HEK293 (cell line): ENCODE measurements around the gene KCP.

ENCODE experiments used
- CTCF ChIA-PET: fragments of 350-600 bp; formaldehyde crosslinking; extraction: SDS; loops from one replicate; lab custom pipeline; 2021; ENCODE audit warnings: antibody characterized with exemption; lab: Yijun Ruan, JAX
- POLR2A ChIA-PET: fragments of 300-600 bp; formaldehyde crosslinking; extraction: SDS; loops from one replicate; lab custom pipeline; 2020; ENCODE audit warnings: antibody characterized with exemption, inconsistent platforms; lab: Yijun Ruan, JAX
- H3K27ac ChIP-seq: fragments of 200-500 bp; sonication (Bioruptor generic); 2 replicates; pipeline ENCODE4 v1.5.1; 2014; ENCODE audit warnings: low read depth, low read length, control low read depth, inconsistent platforms; ENCODE audit errors: extremely low read depth
- H3K36me3 ChIP-seq, 2 experiments: fragments of 200-500 bp in 1 of 2; sonication (Bioruptor generic) in 1 of 2; 1 replicate in 1 of 2; 2 replicates in 1 of 2; pipeline ENCODE4 v1.5.1; 2014 to 2017; ENCODE audit warnings: inconsistent platforms in 2 of 2, low read length in 2 of 2; ENCODE audit not compliant: control insufficient read depth in 2 of 2, insufficient read depth in 1 of 2
- H3K4me1 ChIP-seq: fragments of 200-500 bp; sonication (Bioruptor generic); 2 replicates; pipeline ENCODE4 v1.5.1; 2014; ENCODE audit warnings: mild to moderate bottlenecking, low read length, inconsistent platforms; ENCODE audit not compliant: control insufficient read depth, insufficient read depth
- H3K4me3 ChIP-seq: 2 replicates; pipeline ENCODE4 v1.5.1; 2011; ENCODE audit warnings: low read depth, mild to moderate bottlenecking, control low read depth, low read length, moderate library complexity
- H3K9me3 ChIP-seq: fragments of 200-500 bp; sonication (Bioruptor generic); 2 replicates; pipeline ENCODE4 v1.5.1; 2014; ENCODE audit warnings: low read depth, low read length, inconsistent platforms; ENCODE audit not compliant: control insufficient read depth, insufficient read depth
- BCL11A ChIP-seq: fragments of 450-650 bp; formaldehyde crosslinking; IDR thresholded peaks from 2 replicates; pipeline ENCODE4 v1.5.1; 2016; ENCODE audit warnings: low read depth, missing biosample characterization, missing genetic modification characterization
- HOXA7 ChIP-seq: sonication (generic); formaldehyde crosslinking; IDR thresholded peaks from 2 replicates; pipeline ENCODE4 v1.8.1; 2022; ENCODE audit warnings: missing genetic modification reagents, borderline replicate concordance
- MZF1 ChIP-seq: fragments of 450-650 bp; formaldehyde crosslinking; IDR thresholded peaks from 2 replicates; pipeline ENCODE4 v1.5.1; 2017; ENCODE audit warnings: missing biosample characterization, missing genetic modification characterization, borderline replicate concordance
- OSR2 ChIP-seq: fragments of 450-650 bp; formaldehyde crosslinking; IDR thresholded peaks from 2 replicates; pipeline ENCODE4 v1.5.1; 2016; ENCODE audit warnings: missing biosample characterization, missing genetic modification characterization
- SCRT1 ChIP-seq: fragments of 450-650 bp; formaldehyde crosslinking; IDR thresholded peaks from 2 replicates; pipeline ENCODE4 v1.5.1; 2016; ENCODE audit warnings: missing biosample characterization, missing genetic modification characterization, borderline replicate concordance
- SCRT2 ChIP-seq: fragments of 450-650 bp; formaldehyde crosslinking; IDR thresholded peaks from 2 replicates; pipeline ENCODE4 v1.5.1; 2016; ENCODE audit warnings: missing biosample characterization, missing genetic modification characterization
- TCF7L2 ChIP-seq: IDR thresholded peaks from 2 replicates; pipeline ENCODE4 v1.6.1; 2011; ENCODE audit warnings: low read depth, mild to moderate bottlenecking, inconsistent platforms, low read length, moderate library complexity, borderline replicate concordance
- ZIC2 ChIP-seq: fragments of 450-650 bp; formaldehyde crosslinking; IDR thresholded peaks from 2 replicates; pipeline ENCODE4 v1.5.1; 2016; ENCODE audit warnings: missing biosample characterization, missing genetic modification characterization
- ZNF16 ChIP-seq: fragments of 450-650 bp; formaldehyde crosslinking; IDR thresholded peaks from 2 replicates; pipeline ENCODE4 v1.5.1; 2016; ENCODE audit warnings: low read depth, missing biosample characterization, missing genetic modification characterization
- ZNF248 ChIP-seq: fragments of 450-650 bp; formaldehyde crosslinking; IDR thresholded peaks from 2 replicates; pipeline ENCODE4 v1.5.1; 2017; ENCODE audit warnings: missing biosample characterization, missing genetic modification characterization
- ZNF274 ChIP-seq, 2 experiments: fragments of 200-500 bp in 1 of 2; fragments of 450-650 bp in 1 of 2; sonication (Bioruptor generic) in 1 of 2; formaldehyde crosslinking in 1 of 2; IDR thresholded peaks; 2 replicates each; pipeline versions ENCODE4 v1.5.1 to v1.6.1; 2014 to 2016; ENCODE audit warnings: borderline replicate concordance in 1 of 2, inconsistent platforms in 1 of 2, low read length in 1 of 2, missing biosample characterization in 1 of 2, missing genetic modification characterization in 1 of 2
- ZNF341 ChIP-seq: fragments of 450-650 bp; formaldehyde crosslinking; IDR thresholded peaks from 2 replicates; pipeline ENCODE4; 2016; ENCODE audit warnings: low read depth, missing biosample characterization, missing genetic modification characterization
- ZNF354C ChIP-seq: fragments of 450-650 bp; formaldehyde crosslinking; IDR thresholded peaks from 2 replicates; pipeline ENCODE4 v1.5.1; 2016; ENCODE audit warnings: missing biosample characterization, missing genetic modification characterization, low read depth, borderline replicate concordance
- ZNF366 ChIP-seq: fragments of 450-650 bp; formaldehyde crosslinking; conservative IDR thresholded peaks from 2 replicates; pipeline ENCODE4 v1.5.1; 2016; ENCODE audit warnings: missing biosample characterization, missing genetic modification characterization
- ZNF37A ChIP-seq: fragments of 450-650 bp; IDR thresholded peaks from 2 replicates; pipeline ENCODE4 v1.5.1; 2018; ENCODE audit warnings: missing biosample characterization, missing genetic modification characterization
- ZNF416 ChIP-seq: fragments of 450-650 bp; formaldehyde crosslinking; IDR thresholded peaks from 2 replicates; pipeline ENCODE4 v1.5.1; 2016; ENCODE audit warnings: missing biosample characterization, missing genetic modification characterization
- ZNF548 ChIP-seq: fragments of 450-650 bp; formaldehyde crosslinking; IDR thresholded peaks from 2 replicates; pipeline ENCODE4 v1.5.1; 2016; ENCODE audit warnings: missing biosample characterization, missing genetic modification characterization
- ZNF549 ChIP-seq: fragments of 450-650 bp; IDR thresholded peaks from 2 replicates; pipeline ENCODE4 v1.5.1; 2018; ENCODE audit warnings: missing biosample characterization, missing genetic modification characterization, mild to moderate bottlenecking, inconsistent platforms, moderate library complexity
- ZNF600 ChIP-seq: fragments of 450-650 bp; formaldehyde crosslinking; IDR thresholded peaks from 2 replicates; pipeline ENCODE4 v1.5.1; 2016; ENCODE audit warnings: missing biosample characterization, missing genetic modification characterization
- ZNF785 ChIP-seq: fragments of 450-650 bp; formaldehyde crosslinking; IDR thresholded peaks from 2 replicates; pipeline ENCODE4 v1.5.1; 2016; ENCODE audit warnings: missing biosample characterization, missing genetic modification characterization
- ZNF830 ChIP-seq: fragments of 450-650 bp; IDR thresholded peaks from 2 replicates; pipeline ENCODE4 v1.5.0; 2018; ENCODE audit warnings: missing biosample characterization, missing genetic modification characterization, low read depth, mild to moderate bottlenecking, moderate library complexity
- ZSCAN4 ChIP-seq: fragments of 450-650 bp; formaldehyde crosslinking; IDR thresholded peaks from 2 replicates; pipeline ENCODE4 v1.5.1; 2017; ENCODE audit warnings: missing biosample characterization, missing genetic modification characterization
- TF ChIP-seq, protein P1 (sequence below): fragments of 450-650 bp; formaldehyde crosslinking; IDR thresholded peaks from 2 replicates; pipeline ENCODE4 v1.5.1; 2016; ENCODE audit warnings: missing biosample characterization, missing genetic modification characterization
- TF ChIP-seq, protein P2 (sequence below): fragments of 450-650 bp; formaldehyde crosslinking; IDR thresholded peaks from 2 replicates; pipeline ENCODE4 v1.5.1; 2016; ENCODE audit warnings: missing biosample characterization, missing genetic modification characterization

Gene KCP

DNA sequence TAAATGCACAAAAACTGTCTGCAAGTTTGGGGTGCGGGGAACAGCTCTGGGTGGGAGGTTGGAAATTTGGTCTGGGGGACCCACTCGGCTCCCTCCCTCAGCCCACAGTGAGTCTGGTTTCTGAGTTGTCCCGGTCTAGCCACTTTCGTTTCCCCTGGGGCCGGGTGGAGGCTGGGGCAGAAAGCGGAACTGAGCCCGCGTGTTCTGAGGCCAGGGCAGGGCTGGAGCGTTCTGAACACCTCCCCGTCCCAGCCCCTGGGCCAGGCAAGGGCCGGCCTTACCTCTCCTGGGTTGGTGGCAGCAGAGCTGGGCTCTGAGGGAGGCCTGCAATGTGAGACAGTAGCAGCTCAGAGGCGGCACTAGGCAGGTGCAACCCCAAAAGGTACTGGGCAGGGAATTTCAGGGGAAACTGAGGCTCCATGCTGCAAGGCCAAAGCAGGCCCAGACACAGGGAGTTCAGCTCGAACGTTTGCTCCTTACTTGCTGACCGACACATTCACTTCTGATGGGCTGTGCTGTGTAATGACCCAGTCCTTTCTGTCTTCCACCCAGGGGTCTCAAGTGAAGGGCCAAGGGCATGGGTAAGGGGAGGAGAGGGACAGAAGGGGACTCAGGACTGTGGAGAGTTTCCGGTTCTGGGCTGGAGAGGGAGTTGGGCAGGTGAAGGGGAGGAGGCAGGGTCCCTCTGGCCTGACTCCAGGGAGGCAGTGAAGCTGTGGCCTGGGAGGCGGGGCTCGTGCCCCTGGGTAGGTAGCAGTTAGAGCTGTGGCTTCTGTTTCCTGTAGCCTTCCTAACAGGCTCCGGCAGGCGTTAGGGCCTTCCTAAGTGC is 30.2 kb upstream of the KCP start:
- Histone ChIP-seq H3K27ac (no peak overlapping the region), H3K4me1 (no peaks in the 10 kb centered on the region), H3K4me3 (no peak overlapping the region), H3K9me3 (no peaks in the 10 kb centered on the region), H3K36me3 (no peaks in the 10 kb centered on the region; a peak in 1 of 3 replicates)
- ChIA-PET CTCF (interaction anchor here (0.7 to 1.1 kb wide), 2 partner anchors 57 to 151 kb away, joined by 6 to 8 read pairs; no protein-coding TSS in a partner anchor), POLR2A (interaction anchor here (0.6 kb wide), 1 partner anchor 10 kb away, joined by 3 read pairs; no protein-coding TSS in a partner anchor)
- TF ChIP-seq ZNF549 (tag by site-specific recombination) (no peak), ZNF341 (peak; percentile 41; the same call in 1 of the 2 replicates), BCL11A (tag by site-specific recombination) (no peak), SCRT1 (tag by site-specific recombination) (no peak), OSR2 (peak; percentile 84), ZNF366 (tag by site-specific recombination) (no peak)

DNA sequence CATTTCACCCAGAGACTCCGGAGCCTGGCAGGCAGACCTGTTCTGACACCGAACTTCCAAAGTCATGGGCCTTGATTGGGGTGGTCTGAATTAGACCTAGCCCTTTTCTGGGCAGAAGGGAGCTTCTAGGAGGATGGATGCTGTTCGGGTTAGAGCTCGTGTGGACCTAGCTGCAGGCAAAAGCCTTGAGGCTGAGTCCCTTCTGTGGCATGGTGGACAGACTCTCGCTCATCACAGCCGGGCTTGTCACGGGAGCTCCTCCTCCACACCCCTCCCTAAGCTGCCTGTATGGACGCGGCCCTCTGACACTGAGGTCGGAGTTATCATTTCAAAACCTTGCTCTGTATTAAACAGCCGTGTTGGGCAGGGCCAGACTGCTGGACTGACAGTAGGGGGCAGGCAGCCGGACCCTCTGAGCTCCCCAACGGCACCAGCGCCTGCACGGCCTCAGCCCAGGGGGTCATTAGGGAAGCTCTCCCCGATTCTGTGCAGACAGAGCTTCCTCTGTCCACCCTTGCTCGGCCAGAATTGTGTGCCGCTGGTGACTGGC is 29.4 kb upstream of the KCP start:
- H3K9me3 ChIP-seq: no peaks in the 10 kb centered on the region
- POLR2A ChIA-PET: no interaction called here
- TF ChIP-seq HOXA7 (no peak), ZNF549 (tag by site-specific recombination) (no peak), ZSCAN4 (tag by site-specific recombination) (no peak), ZNF785 (no peak), ZNF600 (tag by site-specific recombination) (no peak), ZIC2 (tag by site-specific recombination) (no peak), TCF7L2 (no peak), ZNF16 (no peak), ZNF37A (tag by site-specific recombination) (no peak), ZNF354C (no peak), ZNF416 (tag by site-specific recombination) (no peak), SCRT2 (tag by site-specific recombination) (no peak), MZF1 (tag by site-specific recombination) (no peak), ZNF830 (tag by site-specific recombination) (no peak), ZNF274 (IDR thresholded peaks at IDR 0.05; ENCODE audit: low read length) (no peak), ZNF274 (tag by site-specific recombination; IDR thresholded peaks at IDR 0.05; ENCODE audit: borderline replicate concordance) (no peak), ZNF548 (tag by site-specific recombination) (no peak), ZNF248 (tag by site-specific recombination) (no peak)
- TF ChIP-seq, protein P1, sequence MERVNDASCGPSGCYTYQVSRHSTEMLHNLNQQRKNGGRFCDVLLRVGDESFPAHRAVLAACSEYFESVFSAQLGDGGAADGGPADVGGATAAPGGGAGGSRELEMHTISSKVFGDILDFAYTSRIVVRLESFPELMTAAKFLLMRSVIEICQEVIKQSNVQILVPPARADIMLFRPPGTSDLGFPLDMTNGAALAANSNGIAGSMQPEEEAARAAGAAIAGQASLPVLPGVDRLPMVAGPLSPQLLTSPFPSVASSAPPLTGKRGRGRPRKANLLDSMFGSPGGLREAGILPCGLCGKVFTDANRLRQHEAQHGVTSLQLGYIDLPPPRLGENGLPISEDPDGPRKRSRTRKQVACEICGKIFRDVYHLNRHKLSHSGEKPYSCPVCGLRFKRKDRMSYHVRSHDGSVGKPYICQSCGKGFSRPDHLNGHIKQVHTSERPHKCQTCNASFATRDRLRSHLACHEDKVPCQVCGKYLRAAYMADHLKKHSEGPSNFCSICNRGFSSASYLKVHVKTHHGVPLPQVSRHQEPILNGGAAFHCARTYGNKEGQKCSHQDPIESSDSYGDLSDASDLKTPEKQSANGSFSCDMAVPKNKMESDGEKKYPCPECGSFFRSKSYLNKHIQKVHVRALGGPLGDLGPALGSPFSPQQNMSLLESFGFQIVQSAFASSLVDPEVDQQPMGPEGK (tag by site-specific recombination): no peak
- TF ChIP-seq, protein P2, sequence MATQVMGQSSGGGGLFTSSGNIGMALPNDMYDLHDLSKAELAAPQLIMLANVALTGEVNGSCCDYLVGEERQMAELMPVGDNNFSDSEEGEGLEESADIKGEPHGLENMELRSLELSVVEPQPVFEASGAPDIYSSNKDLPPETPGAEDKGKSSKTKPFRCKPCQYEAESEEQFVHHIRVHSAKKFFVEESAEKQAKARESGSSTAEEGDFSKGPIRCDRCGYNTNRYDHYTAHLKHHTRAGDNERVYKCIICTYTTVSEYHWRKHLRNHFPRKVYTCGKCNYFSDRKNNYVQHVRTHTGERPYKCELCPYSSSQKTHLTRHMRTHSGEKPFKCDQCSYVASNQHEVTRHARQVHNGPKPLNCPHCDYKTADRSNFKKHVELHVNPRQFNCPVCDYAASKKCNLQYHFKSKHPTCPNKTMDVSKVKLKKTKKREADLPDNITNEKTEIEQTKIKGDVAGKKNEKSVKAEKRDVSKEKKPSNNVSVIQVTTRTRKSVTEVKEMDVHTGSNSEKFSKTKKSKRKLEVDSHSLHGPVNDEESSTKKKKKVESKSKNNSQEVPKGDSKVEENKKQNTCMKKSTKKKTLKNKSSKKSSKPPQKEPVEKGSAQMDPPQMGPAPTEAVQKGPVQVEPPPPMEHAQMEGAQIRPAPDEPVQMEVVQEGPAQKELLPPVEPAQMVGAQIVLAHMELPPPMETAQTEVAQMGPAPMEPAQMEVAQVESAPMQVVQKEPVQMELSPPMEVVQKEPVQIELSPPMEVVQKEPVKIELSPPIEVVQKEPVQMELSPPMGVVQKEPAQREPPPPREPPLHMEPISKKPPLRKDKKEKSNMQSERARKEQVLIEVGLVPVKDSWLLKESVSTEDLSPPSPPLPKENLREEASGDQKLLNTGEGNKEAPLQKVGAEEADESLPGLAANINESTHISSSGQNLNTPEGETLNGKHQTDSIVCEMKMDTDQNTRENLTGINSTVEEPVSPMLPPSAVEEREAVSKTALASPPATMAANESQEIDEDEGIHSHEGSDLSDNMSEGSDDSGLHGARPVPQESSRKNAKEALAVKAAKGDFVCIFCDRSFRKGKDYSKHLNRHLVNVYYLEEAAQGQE (tag by site-specific recombination): no peak
- TF ChIP-seq, all 188 proteins: peak for 0
- H3K4me1 ChIP-seq: no peaks in the 10 kb centered on the region
- CTCF ChIA-PET: interaction anchor here (0.7 to 1.1 kb wide), 2 partner anchors 56 to 152 kb away, joined by 6 to 8 read pairs; no protein-coding TSS in a partner anchor
- no peak overlapping the region for H3K4me3 ChIP-seq
- no peaks in the 10 kb centered on the region; a peak in 1 of 3 replicates for H3K36me3 ChIP-seq
- H3K27ac ChIP-seq: no peak overlapping the region
